Endothelial cell of umbilical vein (primary cell): ENCODE results near the gene MIOS. TPM values are rescaled to one million over a fixed set of nuclear protein-coding genes. Genes with fewer than 3 reads are reported as not detected.

Experiments used
- BruUV-seq: library from RNA; stranded (reverse); fragments of 400-500 nt; replicated peaks from 2 replicates; lab custom pipeline; 2021; lab: Mats Ljungman, UMichigan
- CTCF ChIA-PET: fragments of 300-600, 350-600 bp; sonication (Branson Sonifier 250); formaldehyde crosslinking; loops from one replicate; lab custom pipeline; 2021; ENCODE audit warnings: antibody characterized with exemption, inconsistent platforms; lab: Charles Lee
- POLR2A ChIA-PET: fragments of 300-600, 350-600 bp; sonication (Branson Sonifier 250); formaldehyde crosslinking; loops from one replicate; lab custom pipeline; 2021; ENCODE audit warnings: antibody characterized with exemption, inconsistent platforms; lab: Charles Lee
- DNase-seq: peaks from one replicate; pipeline ENCODE4 v3.0.0-alpha.2; 2011; ENCODE audit warnings: low read depth, low spot score
- FAIRE-seq: peaks from 2 replicates; lab custom pipeline; 2011; peaks lifted over from hg19 to GRCh38; lab: Jason Lieb, UNC
- H2AFZ ChIP-seq: 2 replicates; pipeline ENCODE4 v1.6.0; 2012; ENCODE audit warnings: low read depth, low read length, control low read depth, inconsistent platforms
- H3K27ac ChIP-seq: 2 replicates; pipeline ENCODE4 v1.5.1; 2011; ENCODE audit warnings: low read depth, mild to moderate bottlenecking, control low read depth, low read length, moderate library complexity; ENCODE audit not compliant: insufficient read depth
- H3K27me3 ChIP-seq, 2 experiments: 2 replicates each; pipeline versions ENCODE4 v1.6.0 to v1.6.1; 2011; ENCODE audit warnings: low read length in 2 of 2, mixed read lengths in 1 of 2; ENCODE audit not compliant: control insufficient read depth in 2 of 2, insufficient read depth in 2 of 2
- H3K36me3 ChIP-seq, 2 experiments: 2 replicates in 1 of 2; 3 replicates in 1 of 2; pipeline ENCODE4 v1.5.1; 2011; ENCODE audit warnings: low read length in 2 of 2, mild to moderate bottlenecking in 1 of 2, moderate library complexity in 1 of 2; ENCODE audit not compliant: control insufficient read depth in 2 of 2, insufficient read depth in 2 of 2; ENCODE audit errors: extremely low read depth in 1 of 2
- H3K4me1 ChIP-seq: 3 replicates; pipeline ENCODE4 v1.5.1; 2011; ENCODE audit warnings: mild to moderate bottlenecking, low read length; ENCODE audit not compliant: control insufficient read depth, insufficient read depth; ENCODE audit errors: extremely low read depth
- H3K4me2 ChIP-seq: 2 replicates; pipeline ENCODE4 v1.6.1; 2011; ENCODE audit warnings: low read length, control low read depth, mixed read lengths; ENCODE audit not compliant: insufficient read depth
- H3K4me3 ChIP-seq, 3 experiments: fragments of 200-600 bp in 1 of 3; sonication (generic), shearing (Covaris generic) in 1 of 3; replicated peaks in 1 of 3; 2 replicates each; pipeline ENCODE4 v1.5.1; 2011 to 2016; ENCODE audit warnings: control low read depth in 3 of 3, low read length in 3 of 3, mild to moderate bottlenecking in 2 of 3, inconsistent platforms in 1 of 3, low read depth in 1 of 3, moderate library complexity in 1 of 3; ENCODE audit not compliant: insufficient read depth in 1 of 3
- H3K79me2 ChIP-seq: 2 replicates; pipeline ENCODE4 v1.6.0; 2012; ENCODE audit warnings: low read length, inconsistent platforms; ENCODE audit not compliant: control insufficient read depth, insufficient read depth
- H3K9ac ChIP-seq: replicated peaks from 2 replicates; pipeline ENCODE3; 2011; ENCODE audit warnings: low read length, control low read depth; ENCODE audit not compliant: insufficient read depth; ENCODE audit errors: extremely low read depth
- H3K9me1 ChIP-seq: replicated peaks from 3 replicates; pipeline ENCODE4 v1.6.0; 2011; ENCODE audit warnings: mild to moderate bottlenecking, low read length; ENCODE audit not compliant: control insufficient read depth, insufficient read depth; ENCODE audit errors: extremely low read depth
- H3K9me3 ChIP-seq: replicated peaks from 2 replicates; pipeline ENCODE4 v1.5.1; 2012; ENCODE audit warnings: low read length, inconsistent platforms; ENCODE audit not compliant: control insufficient read depth, insufficient read depth
- H4K20me1 ChIP-seq: replicated peaks from 2 replicates; pipeline ENCODE3; 2011; ENCODE audit warnings: mild to moderate bottlenecking, low read length; ENCODE audit not compliant: control insufficient read depth, insufficient read depth; ENCODE audit errors: extremely low read depth
- EZH2 ChIP-seq: IDR thresholded peaks from 2 replicates; pipeline ENCODE4 v1.6.1; 2012; ENCODE audit warnings: borderline replicate concordance, low read depth, mild to moderate bottlenecking, moderate library complexity, low read length, inconsistent platforms; ENCODE audit not compliant: severe bottlenecking
- FOS ChIP-seq: IDR thresholded peaks from 2 replicates; pipeline ENCODE4 v1.6.1; 2011; ENCODE audit warnings: mild to moderate bottlenecking, low read length, moderate library complexity, borderline replicate concordance; ENCODE audit not compliant: insufficient read depth
- GATA2 ChIP-seq: IDR thresholded peaks from 2 replicates; pipeline ENCODE4 v1.7.0; 2011; ENCODE audit warnings: low read depth, mild to moderate bottlenecking, moderate library complexity, mixed read lengths, low read length; ENCODE audit not compliant: insufficient read length, insufficient read depth
- JUN ChIP-seq: IDR thresholded peaks from 2 replicates; pipeline ENCODE4 v1.6.1; 2011; ENCODE audit warnings: borderline replicate concordance, low read depth; ENCODE audit not compliant: insufficient read length, insufficient read depth
- MYC ChIP-seq: IDR thresholded peaks from one replicate; pipeline ENCODE4 v1.6.1; 2011; ENCODE audit warnings: mild to moderate bottlenecking, low read depth, low read length
- POLR2A ChIP-seq: IDR thresholded peaks from 2 replicates; pipeline ENCODE4 v1.6.1; 2012; ENCODE audit warnings: low read depth, mild to moderate bottlenecking, control low read depth, low read length
- POLR2AphosphoS5 ChIP-seq: IDR thresholded peaks from 2 replicates; pipeline ENCODE4 v1.6.1; 2012; ENCODE audit warnings: low read depth, mild to moderate bottlenecking, control low read depth, low read length, moderate library complexity; ENCODE audit not compliant: insufficient read depth
- dilution Hi-C: fragments of 300-500 bp; cut with MboI; formaldehyde crosslinking; loops from one replicate; pipeline ENCODE4 v1.15.0; 2019; ENCODE audit warnings: low sequenced_read_pairs; ENCODE audit not compliant: extremely low pct_ligation_motif_present
- intact Hi-C: fragments of 100-400 bp; cut with micrococcal nuclease; formaldehyde crosslinking; loops from one replicate; pipeline ENCODE4 v1.10.0; 2022
- polyA plus RNA-seq, 4 experiments: library from polyadenylated mRNA; depleted of rRNA in 3 of 4; stranded (reverse) in 3 of 4; unstranded in 1 of 4; fragments of >200 nt; gene quantifications; 2 replicates each; pipeline versions ENCODE4 v1.2.1 to v1.2.3, GENCODE V29; 2011 to 2012; ENCODE audit warnings: missing spikeins in 1 of 4
- total RNA-seq: library from RNA; stranded (reverse); gene quantifications from 2 replicates; pipeline ENCODE4 v1.2.3, GENCODE V29; 2021
- TF ChIP-seq, protein P1 (sequence below), 2 donors: IDR thresholded peaks; 1 replicate in 1 of 2; 2 replicates in 1 of 2; pipeline ENCODE4 v1.5.1; 2011; ENCODE audit warnings: low read length in 2 of 2, mild to moderate bottlenecking in 2 of 2, moderate library complexity in 2 of 2, control low read depth in 1 of 2, inconsistent platforms in 1 of 2, low read depth in 1 of 2; ENCODE audit not compliant: insufficient read depth in 1 of 2; ENCODE audit errors: extremely low read depth in 1 of 2
- TF ChIP-seq, protein P2 (sequence below): IDR thresholded peaks from 2 replicates; pipeline ENCODE4 v1.6.1; 2011; ENCODE audit not compliant: insufficient read depth, insufficient read length

Gene MIOS
- total and polyA plus RNA-seq, 2 donors (not counting 3 experiments of a cell fraction or from before 2014, with no cell fraction given): 8.5 to 16.8 TPM

DNA sequence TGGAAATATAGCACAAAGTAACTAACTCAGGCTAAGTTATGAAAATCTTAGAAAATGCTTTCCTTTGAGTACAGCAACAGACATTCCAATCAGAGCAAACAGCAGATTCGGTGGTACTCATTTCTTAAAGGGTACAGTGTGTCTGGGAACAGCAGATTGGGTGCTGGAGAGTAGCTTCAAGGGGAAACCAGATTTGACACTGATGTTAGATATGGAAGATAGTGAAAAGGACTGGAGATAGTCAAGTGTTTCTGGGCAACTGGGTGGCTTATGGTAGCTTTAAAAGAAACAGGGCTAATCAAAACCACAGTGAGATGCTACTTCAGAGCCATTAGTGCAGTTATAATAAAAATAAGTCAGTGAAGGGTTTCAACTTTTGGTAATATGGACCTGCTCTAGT lies 61.8 kb downstream of the MIOS start:
- H3K9me3 ChIP-seq: no peaks in the 10 kb centered on the region
- no TSS peak for BruUV-seq
- no peaks in the 10 kb centered on the region for H3K9me1 ChIP-seq
- no peak for DNase-seq
- H4K20me1 ChIP-seq: no peaks in the 10 kb centered on the region
- intact Hi-C loops (no loop called here), dilution Hi-C loops (no loop called here)
- no peak for FAIRE-seq
- H3K27me3 ChIP-seq: no peaks in the 10 kb centered on the region
- no peak overlapping the region for H3K27ac ChIP-seq
- no peak overlapping the region for H2AFZ ChIP-seq
- no peaks in the 10 kb centered on the region for H3K4me1 ChIP-seq
- no peak overlapping the region for H3K4me3 ChIP-seq
- CTCF ChIA-PET: interaction anchor here (0.7 kb wide), 1 partner anchor 407 kb away, joined by 3 read pairs; no protein-coding TSS in a partner anchor
- POLR2A ChIA-PET: no interaction called here
- TF ChIP-seq POLR2AphosphoS5 (no peak), EZH2 (no peak), JUN (no peak), POLR2A (no peak), GATA2 (no peak), FOS (no peak), MYC (no peak)
- TF ChIP-seq, protein P1, sequence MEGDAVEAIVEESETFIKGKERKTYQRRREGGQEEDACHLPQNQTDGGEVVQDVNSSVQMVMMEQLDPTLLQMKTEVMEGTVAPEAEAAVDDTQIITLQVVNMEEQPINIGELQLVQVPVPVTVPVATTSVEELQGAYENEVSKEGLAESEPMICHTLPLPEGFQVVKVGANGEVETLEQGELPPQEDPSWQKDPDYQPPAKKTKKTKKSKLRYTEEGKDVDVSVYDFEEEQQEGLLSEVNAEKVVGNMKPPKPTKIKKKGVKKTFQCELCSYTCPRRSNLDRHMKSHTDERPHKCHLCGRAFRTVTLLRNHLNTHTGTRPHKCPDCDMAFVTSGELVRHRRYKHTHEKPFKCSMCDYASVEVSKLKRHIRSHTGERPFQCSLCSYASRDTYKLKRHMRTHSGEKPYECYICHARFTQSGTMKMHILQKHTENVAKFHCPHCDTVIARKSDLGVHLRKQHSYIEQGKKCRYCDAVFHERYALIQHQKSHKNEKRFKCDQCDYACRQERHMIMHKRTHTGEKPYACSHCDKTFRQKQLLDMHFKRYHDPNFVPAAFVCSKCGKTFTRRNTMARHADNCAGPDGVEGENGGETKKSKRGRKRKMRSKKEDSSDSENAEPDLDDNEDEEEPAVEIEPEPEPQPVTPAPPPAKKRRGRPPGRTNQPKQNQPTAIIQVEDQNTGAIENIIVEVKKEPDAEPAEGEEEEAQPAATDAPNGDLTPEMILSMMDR (IDR thresholded peaks at IDR 0.05; ENCODE audit: extremely low read depth in 1 of 2, insufficient read depth in 1 of 2, low read depth in 1 of 2, low read length in 2 of 2): no peak
- TF ChIP-seq, protein P2, sequence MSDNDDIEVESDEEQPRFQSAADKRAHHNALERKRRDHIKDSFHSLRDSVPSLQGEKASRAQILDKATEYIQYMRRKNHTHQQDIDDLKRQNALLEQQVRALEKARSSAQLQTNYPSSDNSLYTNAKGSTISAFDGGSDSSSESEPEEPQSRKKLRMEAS: no peak
- no peak overlapping the region for H3K4me2 ChIP-seq
- no peaks in the 10 kb centered on the region for H3K36me3 ChIP-seq
- no peak overlapping the region for H3K9ac ChIP-seq
- no peaks in the 10 kb centered on the region for H3K79me2 ChIP-seq
